WTC11 (cell line): ENCODE measurements around the gene TAS2R7. TPM values are rescaled to one million over a fixed set of nuclear protein-coding genes. Genes with fewer than 3 reads are reported as not detected.

Source experiments
- ATAC-seq: fragments of 200-7000 bp; cut with Tn5 transposase; 2 replicates; pipeline ENCODE4 v1.10.0; 2021; ENCODE audit warnings: mild to moderate bottlenecking, moderate library complexity
- CTCF ChIA-PET: fragments of 300-600 bp; sonication (Branson Sonifier 250); formaldehyde crosslinking; loops from one replicate; lab custom pipeline; 2021; ENCODE audit warnings: antibody characterized with exemption; lab: Charles Lee
- POLR2A ChIA-PET: fragments of 350-600 bp; sonication (Branson Sonifier 250); formaldehyde crosslinking; loops from one replicate; lab custom pipeline; 2021; ENCODE audit warnings: antibody characterized with exemption; lab: Charles Lee
- DNase-seq: peaks from one replicate; pipeline ENCODE4 v3.0.0; 2021; ENCODE audit warnings: low spot score
- H3K27ac Mint-ChIP-seq: 2 replicates; pipeline ENCODE4 v1.8.0; 2021; ENCODE audit warnings: mixed read lengths
- H3K27me3 Mint-ChIP-seq: 2 replicates; pipeline ENCODE4 v1.8.0; 2021; ENCODE audit warnings: low read depth, mild to moderate bottlenecking, moderate library complexity, mixed read lengths
- H3K36me3 Mint-ChIP-seq: 2 replicates; pipeline ENCODE4 v1.8.0; 2021; ENCODE audit warnings: mixed read lengths
- H3K4me1 Mint-ChIP-seq: 2 replicates; pipeline ENCODE4 v1.8.0; 2022; ENCODE audit warnings: mixed read lengths
- H3K4me3 Mint-ChIP-seq: 2 replicates; pipeline ENCODE4 v1.8.0; 2021; ENCODE audit warnings: mild to moderate bottlenecking, moderate library complexity, mixed read lengths
- H3K9me3 Mint-ChIP-seq: 2 replicates; pipeline ENCODE4 v1.8.0; 2021; ENCODE audit warnings: mixed read lengths
- CBFB ChIP-seq: sonication (generic); formaldehyde crosslinking; IDR thresholded peaks from 2 replicates; pipeline ENCODE4 v1.8.1; 2022; ENCODE audit warnings: mild to moderate bottlenecking, low read depth, missing genetic modification reagents
- E2F5 ChIP-seq: sonication (generic); formaldehyde crosslinking; IDR thresholded peaks from 2 replicates; pipeline ENCODE4 v1.8.1; 2022; ENCODE audit warnings: mild to moderate bottlenecking, moderate library complexity, missing genetic modification reagents
- FOXP1 ChIP-seq: sonication (generic); formaldehyde crosslinking; IDR thresholded peaks from 2 replicates; pipeline ENCODE4 v1.8.0; 2022; ENCODE audit warnings: missing genetic modification reagents, mild to moderate bottlenecking, moderate library complexity, borderline replicate concordance
- HMGA2 ChIP-seq: fragments of 250-450 bp; sonication (Bioruptor Pico); IDR thresholded peaks from 2 replicates; pipeline ENCODE4 v1.4.0; 2021; ENCODE audit warnings: mild to moderate bottlenecking, moderate library complexity
- NFATC4 ChIP-seq: fragments of 250-450 bp; sonication (Bioruptor Pico); IDR thresholded peaks from 2 replicates; pipeline ENCODE4 v1.9.0; 2021; ENCODE audit warnings: mild to moderate bottlenecking
- NR2C2 ChIP-seq: sonication (generic); formaldehyde crosslinking; IDR thresholded peaks from 2 replicates; pipeline ENCODE4 v1.8.0; 2022; ENCODE audit warnings: mild to moderate bottlenecking, missing genetic modification reagents
- OVOL2 ChIP-seq: fragments of 250-450 bp; sonication (Bioruptor Pico); IDR thresholded peaks from 2 replicates; pipeline ENCODE4 v1.9.0; 2021; ENCODE audit warnings: mild to moderate bottlenecking, borderline replicate concordance
- SP1 ChIP-seq: sonication (generic); formaldehyde crosslinking; conservative IDR thresholded peaks from 2 replicates; pipeline ENCODE4 v1.8.1; 2022; ENCODE audit warnings: missing genetic modification reagents
- USF1 ChIP-seq: sonication (generic); formaldehyde crosslinking; IDR thresholded peaks from 2 replicates; pipeline ENCODE4 v1.8.0; 2022; ENCODE audit warnings: mild to moderate bottlenecking, missing genetic modification reagents
- USF2 ChIP-seq: sonication (generic); formaldehyde crosslinking; IDR thresholded peaks from 2 replicates; pipeline ENCODE4 v1.8.1; 2023; ENCODE audit warnings: mild to moderate bottlenecking, missing genetic modification reagents, moderate library complexity
- ZBTB21 ChIP-seq: sonication (generic); formaldehyde crosslinking; IDR thresholded peaks from 2 replicates; pipeline ENCODE4 v1.8.1; 2023; ENCODE audit warnings: mild to moderate bottlenecking, missing genetic modification reagents, borderline replicate concordance
- ZBTB43 ChIP-seq: sonication (generic); formaldehyde crosslinking; IDR thresholded peaks from 2 replicates; pipeline ENCODE4 v1.8.1; 2023; ENCODE audit warnings: mild to moderate bottlenecking, missing genetic modification reagents
- ZNF121 ChIP-seq: sonication (generic); formaldehyde crosslinking; IDR thresholded peaks from 2 replicates; pipeline ENCODE4 v1.8.0; 2023; ENCODE audit warnings: missing genetic modification reagents
- ZNF138 ChIP-seq: sonication (generic); formaldehyde crosslinking; conservative IDR thresholded peaks from 2 replicates; pipeline ENCODE4 v1.8.1; 2022; ENCODE audit warnings: mild to moderate bottlenecking, moderate library complexity, missing genetic modification reagents
- ZNF232 ChIP-seq: sonication (generic); formaldehyde crosslinking; IDR thresholded peaks from 2 replicates; pipeline ENCODE4 v1.8.0; 2022; ENCODE audit warnings: mild to moderate bottlenecking, missing genetic modification reagents
- ZNF263 ChIP-seq: sonication (generic); formaldehyde crosslinking; IDR thresholded peaks from 2 replicates; pipeline ENCODE4 v1.8.1; 2022; ENCODE audit warnings: low read depth, mild to moderate bottlenecking, moderate library complexity, missing genetic modification reagents
- ZNF281 ChIP-seq: sonication (generic); formaldehyde crosslinking; IDR thresholded peaks from 2 replicates; pipeline ENCODE4 v1.8.0; 2023; ENCODE audit warnings: mild to moderate bottlenecking, missing genetic modification reagents
- ZNF317 ChIP-seq: sonication (generic); formaldehyde crosslinking; IDR thresholded peaks from 2 replicates; pipeline ENCODE4 v1.8.1; 2023; ENCODE audit warnings: low read depth, mild to moderate bottlenecking, moderate library complexity, missing genetic modification reagents, borderline replicate concordance
- ZNF396 ChIP-seq: fragments of 250-450 bp; sonication (Bioruptor Pico); IDR thresholded peaks from 2 replicates; pipeline ENCODE4 v1.8.0; 2021; ENCODE audit warnings: mild to moderate bottlenecking, moderate library complexity, borderline replicate concordance
- ZNF423 ChIP-seq: fragments of 250-450 bp; sonication (Bioruptor Pico); IDR thresholded peaks from 2 replicates; pipeline ENCODE4 v2.1.2; 2022; ENCODE audit warnings: mild to moderate bottlenecking, moderate library complexity
- ZNF671 ChIP-seq: fragments of 250-450 bp; sonication (Bioruptor Pico); IDR thresholded peaks from 2 replicates; pipeline ENCODE4 v1.8.0; 2021; ENCODE audit warnings: mild to moderate bottlenecking
- total RNA-seq: library from RNA; stranded (reverse); gene quantifications from 3 replicates; pipeline ENCODE4 v1.2.3, GENCODE V29; 2021
- TF ChIP-seq, protein P1 (sequence below): fragments of 250-450 bp; sonication (Bioruptor Pico); IDR thresholded peaks from 2 replicates; pipeline ENCODE4 v1.8.0; 2021; ENCODE audit warnings: mild to moderate bottlenecking

Gene TAS2R7
- total RNA-seq, 1 experiment from 2014 or later, result not detected

DNA sequence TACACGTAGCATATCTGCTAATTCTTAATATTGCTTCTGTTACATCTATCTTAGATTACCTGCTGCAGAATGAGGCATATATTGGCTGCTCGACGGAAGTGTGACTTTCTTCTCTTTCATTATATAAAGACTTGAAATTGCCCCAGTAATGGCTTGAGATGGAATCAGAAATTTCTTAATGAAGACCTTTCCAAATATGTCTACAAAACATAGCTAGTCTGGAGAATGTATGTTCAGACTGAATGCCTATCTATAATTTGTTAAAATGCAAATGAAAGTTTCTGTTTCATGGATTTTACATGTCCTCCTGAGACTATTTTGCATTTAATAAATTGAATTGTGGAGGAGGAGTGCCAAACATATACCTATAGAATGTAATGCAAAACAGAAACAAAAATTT lies 23.8 kb upstream of the TAS2R7 start, which contains the start of gene TAS2R10 (continued):
- TF ChIP-seq, protein P1, sequence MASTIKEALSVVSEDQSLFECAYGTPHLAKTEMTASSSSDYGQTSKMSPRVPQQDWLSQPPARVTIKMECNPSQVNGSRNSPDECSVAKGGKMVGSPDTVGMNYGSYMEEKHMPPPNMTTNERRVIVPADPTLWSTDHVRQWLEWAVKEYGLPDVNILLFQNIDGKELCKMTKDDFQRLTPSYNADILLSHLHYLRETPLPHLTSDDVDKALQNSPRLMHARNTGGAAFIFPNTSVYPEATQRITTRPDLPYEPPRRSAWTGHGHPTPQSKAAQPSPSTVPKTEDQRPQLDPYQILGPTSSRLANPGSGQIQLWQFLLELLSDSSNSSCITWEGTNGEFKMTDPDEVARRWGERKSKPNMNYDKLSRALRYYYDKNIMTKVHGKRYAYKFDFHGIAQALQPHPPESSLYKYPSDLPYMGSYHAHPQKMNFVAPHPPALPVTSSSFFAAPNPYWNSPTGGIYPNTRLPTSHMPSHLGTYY (CRISPR knock-in tag), result no peak
- TF ChIP-seq ZNF317 (CRISPR knock-in tag) (no peak), ZNF263 (CRISPR knock-in tag) (no peak), USF2 (no peak), ZNF396 (CRISPR knock-in tag) (no peak), HMGA2 (CRISPR knock-in tag) (no peak), ZNF232 (no peak)

DNA sequence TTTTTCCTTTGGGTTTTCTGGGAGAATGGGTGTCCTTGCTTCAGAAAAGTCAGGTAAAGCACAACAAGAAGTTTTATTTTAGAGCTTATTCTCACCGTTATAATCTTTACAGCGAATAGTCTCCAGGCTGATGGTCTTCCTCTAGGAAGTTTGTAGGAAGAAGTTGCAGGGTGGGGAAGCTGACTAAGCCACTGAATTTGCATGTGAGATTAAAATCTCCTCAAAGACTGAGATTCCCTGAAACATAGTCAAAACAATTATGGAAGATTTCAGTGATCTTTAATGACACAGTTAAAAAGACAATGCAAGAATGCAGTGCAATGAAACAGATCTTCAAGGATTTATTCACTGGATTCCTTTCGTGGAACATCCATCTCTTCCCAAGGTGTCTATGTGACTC lies 22.5 kb upstream of the TAS2R7 start:
- H3K4me1 Mint-ChIP-seq, result no peaks in the 10 kb centered on the region
- no peak overlapping the region for H3K27ac Mint-ChIP-seq
- ChIA-PET CTCF (no interaction called here), POLR2A (no interaction called here)
- no peaks in the 10 kb centered on the region for H3K36me3 Mint-ChIP-seq
- no peak for TF ChIP-seq ZNF138
- no peak for TF ChIP-seq FOXP1
- TF ChIP-seq OVOL2, result no peak
- TF ChIP-seq ZNF423 (CRISPR knock-in tag), result no peak
- no peak for TF ChIP-seq ZBTB43 (CRISPR knock-in tag)
- TF ChIP-seq ZBTB21 (CRISPR knock-in tag), result no peak
- TF ChIP-seq ZNF671, result no peak
- no peak for TF ChIP-seq E2F5
- no peak for TF ChIP-seq ZNF281
- H3K27me3 Mint-ChIP-seq, result no peaks in the 10 kb centered on the region
- DNase-seq (no peak), ATAC-seq (no peak)
- H3K9me3 Mint-ChIP-seq, result no peaks in the 10 kb centered on the region
- H3K4me3 Mint-ChIP-seq, result no peak overlapping the region

GRCh38 chr12:10811883-10812536 lies 9.6 kb upstream of the TAS2R7 start:
- Mint-ChIP-seq H3K36me3 (no peaks in the 10 kb centered on the region), H3K4me1 (peaks cover 8% of the 10 kb centered on the region), H3K4me3 (no peak overlapping the region), H3K27me3 (no peaks in the 10 kb centered on the region), H3K9me3 (peaks cover 7% of the 10 kb centered on the region; the same call in 1 of the 2 replicates), H3K27ac (no peak overlapping the region)
- ChIA-PET CTCF (no interaction called here), POLR2A (no interaction called here)
- ATAC-seq (no peak), DNase-seq (no peak)
- no peak for TF ChIP-seq SP1 (CRISPR knock-in tag)
- no peak for TF ChIP-seq ZNF232
- TF ChIP-seq ZNF281, result no peak
- TF ChIP-seq HMGA2 (CRISPR knock-in tag), result no peak
- no peak for TF ChIP-seq NR2C2 (CRISPR knock-in tag)
- no peak for TF ChIP-seq FOXP1
- TF ChIP-seq ZNF121 (CRISPR knock-in tag), result no peak
- TF ChIP-seq CBFB (CRISPR knock-in tag), result no peak
- TF ChIP-seq USF1 (CRISPR knock-in tag), result no peak
- no peak for TF ChIP-seq NFATC4
